ENCODE measurements around the gene SURF6.

SURF6 gene

GRCh38 chr9:133335924-133336811, at the start of gene SURF6:
Gene SURF6, minus strand, starts transcription at chr9:133336188. Its CDS starts 56 bp downstream, at chr9:133336132.
- DNase-seq = peak; percentile 98

- DNase-seq = no peak
Measured at GRCh38 chr9:133385452-133385851, 49.5 kb upstream of the SURF6 start.

GRCh38 chr9:133384736-133385321, 48.8 kb upstream of the SURF6 start:
- no peak for DNase-seq

- DNase-seq = no peak
Measured at GRCh38 chr9:133383438-133383837, 47.5 kb upstream of the SURF6 start.

GRCh38 chr9:133382507-133383141, 46.6 kb upstream of the SURF6 start:
- no peak for DNase-seq

GRCh38 chr9:133380734-133381133, 44.7 kb upstream of the SURF6 start:
- peak; percentile 3 for DNase-seq

GRCh38 chr9:133379153-133380086, 43.4 kb upstream of the SURF6 start:
- DNase-seq = peak; percentile 2

- peak; percentile 47 for DNase-seq
Measured at GRCh38 chr9:133378408-133378962, 42.5 kb upstream of the SURF6 start.

GRCh38 chr9:133377721-133378216, 41.8 kb upstream of the SURF6 start:
- DNase-seq = peak; percentile 8

GRCh38 chr9:133377280-133377679, 41.3 kb upstream of the SURF6 start:
- DNase-seq = peak; percentile 3

- peak; percentile 99 for DNase-seq
Measured at GRCh38 chr9:133375724-133376654, 40.0 kb upstream of the SURF6 start, which contains the start of the genes STKLD1 and SURF4. Gene STKLD1, plus strand, starts transcription at chr9:133376366. Its CDS starts 108 bp downstream, at chr9:133376474. Gene SURF4, minus strand, starts transcription at chr9:133376060. Its CDS starts 91 bp downstream, at chr9:133375969.

- DNase-seq = peak; percentile 43
Measured at GRCh38 chr9:133375116-133375723, 39.2 kb upstream of the SURF6 start.

- DNase-seq = peak; percentile 3
Measured at GRCh38 chr9:133374612-133375115, 38.7 kb upstream of the SURF6 start.

- no peak for DNase-seq
Measured at GRCh38 chr9:133372144-133372543, 36.2 kb upstream of the SURF6 start.

- no peak for DNase-seq
Measured at GRCh38 chr9:133371261-133371711, 35.3 kb upstream of the SURF6 start.

GRCh38 chr9:133370685-133371084, 34.7 kb upstream of the SURF6 start:
- no peak for DNase-seq

- no peak for DNase-seq
Measured at GRCh38 chr9:133369933-133370332, 33.9 kb upstream of the SURF6 start.

GRCh38 chr9:133369422-133369821, 33.4 kb upstream of the SURF6 start:
- no peak for DNase-seq

GRCh38 chr9:133368249-133368881, 32.4 kb upstream of the SURF6 start:
- no peak for DNase-seq

Data from RPMI8226 (cell line).